ENCODE data around the gene UBAC2. TPM values are rescaled to one million over a fixed set of nuclear protein-coding genes. Genes with fewer than 3 reads are reported as not detected.

The UBAC2 gene
- total and polyA plus RNA-seq, 7 donors = 31.8 to 73.9 (median 47.6) TPM

- intact Hi-C loops (cut with DNase I) = no loop called here
- 86 to 90% methylated on average over 13 of the region's 13 CpGs for WGBS, 2 donors
- Histone ChIP-seq H3K27ac (no peak overlapping the region), H3K9me3 (no peaks in the 10 kb centered on the region), H3K4me1 (no peaks in the 10 kb centered on the region), H3K27me3 (no peaks in the 10 kb centered on the region), H3K4me3 (no peak overlapping the region), H3K36me3 (peaks cover 0 to 28% (median 4%) of the 10 kb centered on the region in 4 donors)
- no peak for TF ChIP-seq POLR2A (IDR thresholded peaks at IDR 0.05)
- no peak for TF ChIP-seq POLR2AphosphoS5 (IDR thresholded peaks at IDR 0.05)
- TF ChIP-seq EP300 (IDR thresholded peaks at IDR 0.05) = no peak
- TF ChIP-seq CTCF (IDR thresholded peaks at IDR 0.05) = no peak
- no peak for DNase-seq
These were observed 183.8 kb downstream of the UBAC2 start for GRCh38 chr13:99384468-99384867.

- H3K27ac ChIP-seq = no peak overlapping the region
- no peaks in the 10 kb centered on the region for H3K4me1 ChIP-seq
- no peaks in the 10 kb centered on the region for H3K9me3 ChIP-seq
- TF ChIP-seq POLR2A (IDR thresholded peaks at IDR 0.05) (no peak), CTCF (IDR thresholded peaks at IDR 0.05) (no peak), POLR2AphosphoS5 (IDR thresholded peaks at IDR 0.05) (no peak), EP300 (IDR thresholded peaks at IDR 0.05) (no peak)
- WGBS, 2 donors = 94 to 96% methylated on average over 15 of the region's 15 CpGs
- H3K27me3 ChIP-seq = no peaks in the 10 kb centered on the region
- H3K36me3 ChIP-seq = peaks cover 0 to 26% (median 4%) of the 10 kb centered on the region in 4 donors
- H3K4me3 ChIP-seq = no peak overlapping the region
- intact Hi-C loops (cut with DNase I) = no loop called here
- DNase-seq = no peak
These were observed 184.5 kb downstream of the UBAC2 start for GRCh38 chr13:99385161-99385560.

- Histone ChIP-seq H3K27ac (no peak overlapping the region), H3K9me3 (no peaks in the 10 kb centered on the region), H3K27me3 (no peaks in the 10 kb centered on the region), H3K36me3 (peaks cover 0 to 20% (median 4%) of the 10 kb centered on the region in 4 donors), H3K4me3 (no peak overlapping the region), H3K4me1 (no peaks in the 10 kb centered on the region)
- intact Hi-C loops (cut with DNase I) = no loop called here
- no peak for DNase-seq
- no peak for TF ChIP-seq CTCF (IDR thresholded peaks at IDR 0.05)
- TF ChIP-seq POLR2A (IDR thresholded peaks at IDR 0.05) = no peak
- TF ChIP-seq EP300 (IDR thresholded peaks at IDR 0.05) = no peak
- TF ChIP-seq POLR2AphosphoS5 (IDR thresholded peaks at IDR 0.05) = no peak
- 79 to 84% methylated on average over 6 of the region's 6 CpGs for WGBS, 2 donors
These were observed 185.3 kb downstream of the UBAC2 start for GRCh38 chr13:99385940-99386339.

GRCh38 chr13:99386495-99386894, 185.8 kb downstream of the UBAC2 start:
- Histone ChIP-seq H3K4me1 (no peaks in the 10 kb centered on the region), H3K36me3 (peaks cover 0 to 15% (median 4%) of the 10 kb centered on the region in 4 donors), H3K9me3 (no peaks in the 10 kb centered on the region), H3K27me3 (no peaks in the 10 kb centered on the region), H3K4me3 (no peak overlapping the region), H3K27ac (no peak overlapping the region)
- DNase-seq = no peak
- intact Hi-C loops (cut with DNase I) = no loop called here
- WGBS, 2 donors = 77 to 82% methylated on average over 10 of the region's 10 CpGs
- TF ChIP-seq POLR2AphosphoS5 (IDR thresholded peaks at IDR 0.05) (no peak), EP300 (IDR thresholded peaks at IDR 0.05) (no peak), POLR2A (IDR thresholded peaks at IDR 0.05) (no peak), CTCF (IDR thresholded peaks at IDR 0.05) (no peak)

All from sigmoid colon (tissue), 7 donors.